ENCODE results near the gene CLN5. TPM values are rescaled to one million over a fixed set of nuclear protein-coding genes. Genes with fewer than 3 reads are reported as not detected.

CLN5 gene
- total RNA-seq, result 10 to 100 TPM; 21.6 to 46.9 (median 41.4) TPM
- 10 to 100 TPM; 16.7 to 42.7 (median 21.3) TPM for polyA plus RNA-seq
- long read RNA-seq, donor 1, full-length matches to known transcripts, result 33 of 33 reads
- long read RNA-seq, donor 1, partial matches to known transcripts, result 0 of 33 reads
- long read RNA-seq, donor 1, other reads (novel, unspliced or antisense), result 0 of 33 reads
- long read RNA-seq, donor 2, full-length matches to known transcripts, result 18 of 29 reads
- long read RNA-seq, donor 2, partial matches to known transcripts, result 11 of 29 reads
- long read RNA-seq, donor 2, other reads (novel, unspliced or antisense), result 0 of 29 reads
- long read RNA-seq, donor 3, full-length matches to known transcripts, result 30 of 30 reads
- long read RNA-seq, donor 3, partial matches to known transcripts, result 0 of 30 reads
- long read RNA-seq, donor 3, other reads (novel, unspliced or antisense), result 0 of 30 reads
- long read RNA-seq, donor 4, full-length matches to known transcripts, result 33 of 37 reads
- long read RNA-seq, donor 4, partial matches to known transcripts, result 3 of 37 reads
- long read RNA-seq, donor 4, other reads (novel, unspliced or antisense), result 1 of 37 reads
- long read RNA-seq, donor 5, full-length matches to known transcripts, result 84 of 86 reads
- long read RNA-seq, donor 5, partial matches to known transcripts, result 2 of 86 reads
- long read RNA-seq, donor 5, other reads (novel, unspliced or antisense), result 0 of 86 reads
- long read RNA-seq, donor 6, full-length matches to known transcripts, result 20 of 20 reads
- long read RNA-seq, donor 6, partial matches to known transcripts, result 0 of 20 reads
- long read RNA-seq, donor 6, other reads (novel, unspliced or antisense), result 0 of 20 reads
- long read RNA-seq, donor 7, full-length matches to known transcripts, result 12 of 12 reads
- long read RNA-seq, donor 7, partial matches to known transcripts, result 0 of 12 reads
- long read RNA-seq, donor 7, other reads (novel, unspliced or antisense), result 0 of 12 reads
- long read RNA-seq, donor 8, full-length matches to known transcripts, result 28 of 28 reads
- long read RNA-seq, donor 8, partial matches to known transcripts, result 0 of 28 reads
- long read RNA-seq, donor 8, other reads (novel, unspliced or antisense), result 0 of 28 reads
- long read RNA-seq, donor 9, full-length matches to known transcripts, result 25 of 25 reads
- long read RNA-seq, donor 9, partial matches to known transcripts, result 0 of 25 reads
- long read RNA-seq, donor 9, other reads (novel, unspliced or antisense), result 0 of 25 reads
- long read RNA-seq, donor 10, full-length matches to known transcripts, result 6 of 6 reads
- long read RNA-seq, donor 10, partial matches to known transcripts, result 0 of 6 reads
- long read RNA-seq, donor 10, other reads (novel, unspliced or antisense), result 0 of 6 reads

- H3K36me3 ChIP-seq (replicated peaks in 1 of 2), result no peaks in the 10 kb centered on the region
- peaks cover 0 to 16% of the 10 kb centered on the region in 2 donors for H3K4me1 ChIP-seq (replicated peaks in 1 of 2)
- no peaks in the 10 kb centered on the region for H3K27me3 ChIP-seq
- H3K9me3 ChIP-seq (replicated peaks in 1 of 3), result no peaks in the 10 kb centered on the region
- peak; percentile 94 to 97 (median 95) for DNase-seq
- peak within 1 kb of the TSS; percentile 62 to 90 (median 76) for H3K4me3 ChIP-seq
- intact Hi-C loops (cut with DNase I), result no loop called here
- WGBS, 4 donors, result 0 to 1% (median 0%) methylated on average over 11 to 73 of the region's 73 CpGs
- TF ChIP-seq CTCF (IDR thresholded peaks at IDR 0.05) (peak in 3 of 6 experiments; percentile 14 to 39 (median 28)), POLR2A (IDR thresholded peaks at IDR 0.05) (peak; percentile 96 to 98)
- H3K27ac ChIP-seq, result peak within 1 kb of the TSS; percentile 59 to 99 (median 93)
These were observed at the start of gene CLN5 for GRCh38 chr13:76991796-76992547. CLN5 (plus strand) TSS chr13:76992081; CDS start chr13:76992099, 18 bp downstream.

GRCh38 chr13:76942363-76942762 lies 49.5 kb upstream of the CLN5 start:
- no peak overlapping the region for H3K4me3 ChIP-seq
- no peaks in the 10 kb centered on the region for H3K27me3 ChIP-seq
- no peak for TF ChIP-seq POLR2A (IDR thresholded peaks at IDR 0.05)
- no peak for TF ChIP-seq CTCF (IDR thresholded peaks at IDR 0.05)
- H3K27ac ChIP-seq, result no peak overlapping the region
- H3K36me3 ChIP-seq (replicated peaks in 1 of 2), result no peaks in the 10 kb centered on the region
- no peak for DNase-seq
- H3K4me1 ChIP-seq (replicated peaks in 1 of 2), result peaks cover 0 to 9% of the 10 kb centered on the region in 2 donors
- intact Hi-C loops (cut with DNase I), result no loop called here
- WGBS, 4 donors, result 93 to 100% (median 94%) methylated on average over 4 of the region's 4 CpGs
- no peaks in the 10 kb centered on the region for H3K9me3 ChIP-seq (replicated peaks in 1 of 3)

GRCh38 chr13:76943646-76944045 lies 48.2 kb upstream of the CLN5 start:
- no peak for DNase-seq
- WGBS, 4 donors, result 59 to 82% (median 74%) methylated on average over 2 of the region's 2 CpGs
- Histone ChIP-seq H3K9me3 (replicated peaks in 1 of 3) (no peaks in the 10 kb centered on the region), H3K27ac (no peak overlapping the region), H3K27me3 (no peaks in the 10 kb centered on the region), H3K4me3 (no peak overlapping the region), H3K4me1 (replicated peaks in 1 of 2) (peaks cover 0 to 9% of the 10 kb centered on the region in 2 donors), H3K36me3 (replicated peaks in 1 of 2) (no peaks in the 10 kb centered on the region)
- TF ChIP-seq CTCF (IDR thresholded peaks at IDR 0.05) (no peak), POLR2A (IDR thresholded peaks at IDR 0.05) (no peak)
- intact Hi-C loops (cut with DNase I), result no loop called here

Measured in adrenal gland (tissue), 19 donors.